ENCODE data around the gene SIX3.

DNA sequence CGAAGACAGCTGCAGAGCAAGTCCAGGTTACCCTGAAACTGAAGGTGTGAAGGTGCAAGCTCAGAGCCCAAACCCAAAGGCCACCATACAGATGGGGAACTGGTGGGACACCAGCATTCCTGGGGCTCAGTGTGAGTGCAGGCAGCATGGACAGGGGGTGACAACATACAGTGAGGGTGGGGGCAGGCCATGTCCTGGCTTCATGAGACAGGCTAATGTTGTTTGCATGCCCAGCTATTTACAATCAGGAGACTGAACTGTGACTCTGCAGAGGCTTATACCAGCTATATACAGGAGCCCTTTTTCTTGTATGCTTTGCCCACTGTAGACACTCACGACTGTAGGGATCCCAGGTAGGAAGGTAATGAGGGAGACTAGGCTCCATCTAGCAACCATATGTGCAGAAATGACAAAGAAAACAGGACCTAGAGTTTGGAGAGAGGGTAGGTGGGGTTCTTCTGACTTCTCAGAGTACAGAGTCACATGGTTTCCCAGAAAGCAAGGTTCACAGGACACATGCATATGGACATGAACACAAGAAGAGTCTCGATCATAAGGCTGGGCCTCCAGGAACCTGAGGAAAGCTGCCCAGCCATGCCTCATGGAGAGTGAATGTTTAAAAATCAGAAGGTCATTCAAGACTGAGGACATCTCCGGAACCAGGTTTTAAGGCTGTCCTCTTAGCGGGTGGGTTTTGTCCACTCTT lies 26.4 kb downstream of the SIX3 start:
- TF ChIP-seq, protein P1, sequence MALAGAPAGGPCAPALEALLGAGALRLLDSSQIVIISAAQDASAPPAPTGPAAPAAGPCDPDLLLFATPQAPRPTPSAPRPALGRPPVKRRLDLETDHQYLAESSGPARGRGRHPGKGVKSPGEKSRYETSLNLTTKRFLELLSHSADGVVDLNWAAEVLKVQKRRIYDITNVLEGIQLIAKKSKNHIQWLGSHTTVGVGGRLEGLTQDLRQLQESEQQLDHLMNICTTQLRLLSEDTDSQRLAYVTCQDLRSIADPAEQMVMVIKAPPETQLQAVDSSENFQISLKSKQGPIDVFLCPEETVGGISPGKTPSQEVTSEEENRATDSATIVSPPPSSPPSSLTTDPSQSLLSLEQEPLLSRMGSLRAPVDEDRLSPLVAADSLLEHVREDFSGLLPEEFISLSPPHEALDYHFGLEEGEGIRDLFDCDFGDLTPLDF (CRISPR knock-in tag; IDR thresholded peaks at IDR 0.05): no peak
- TF ChIP-seq ZNF121 (CRISPR knock-in tag; IDR thresholded peaks at IDR 0.05): no peak
- TF ChIP-seq ZNF423 (CRISPR knock-in tag; IDR thresholded peaks at IDR 0.05): no peak
- TF ChIP-seq, protein P2, sequence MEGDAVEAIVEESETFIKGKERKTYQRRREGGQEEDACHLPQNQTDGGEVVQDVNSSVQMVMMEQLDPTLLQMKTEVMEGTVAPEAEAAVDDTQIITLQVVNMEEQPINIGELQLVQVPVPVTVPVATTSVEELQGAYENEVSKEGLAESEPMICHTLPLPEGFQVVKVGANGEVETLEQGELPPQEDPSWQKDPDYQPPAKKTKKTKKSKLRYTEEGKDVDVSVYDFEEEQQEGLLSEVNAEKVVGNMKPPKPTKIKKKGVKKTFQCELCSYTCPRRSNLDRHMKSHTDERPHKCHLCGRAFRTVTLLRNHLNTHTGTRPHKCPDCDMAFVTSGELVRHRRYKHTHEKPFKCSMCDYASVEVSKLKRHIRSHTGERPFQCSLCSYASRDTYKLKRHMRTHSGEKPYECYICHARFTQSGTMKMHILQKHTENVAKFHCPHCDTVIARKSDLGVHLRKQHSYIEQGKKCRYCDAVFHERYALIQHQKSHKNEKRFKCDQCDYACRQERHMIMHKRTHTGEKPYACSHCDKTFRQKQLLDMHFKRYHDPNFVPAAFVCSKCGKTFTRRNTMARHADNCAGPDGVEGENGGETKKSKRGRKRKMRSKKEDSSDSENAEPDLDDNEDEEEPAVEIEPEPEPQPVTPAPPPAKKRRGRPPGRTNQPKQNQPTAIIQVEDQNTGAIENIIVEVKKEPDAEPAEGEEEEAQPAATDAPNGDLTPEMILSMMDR (IDR thresholded peaks at IDR 0.05): no peak
- no peak for TF ChIP-seq ESRRA (CRISPR knock-in tag; IDR thresholded peaks at IDR 0.05; ENCODE audit: borderline replicate concordance)
- no peak for TF ChIP-seq SP1 (CRISPR knock-in tag; conservative IDR thresholded peaks at IDR 0.05)
- no peak for TF ChIP-seq ETV6 (CRISPR knock-in tag; IDR thresholded peaks at IDR 0.05)
- TF ChIP-seq NFYB (CRISPR knock-in tag; conservative IDR thresholded peaks at IDR 0.05; ENCODE audit: low read depth): no peak
- TF ChIP-seq ELF4 (CRISPR knock-in tag; IDR thresholded peaks at IDR 0.05; ENCODE audit: low read depth): no peak
- TF ChIP-seq, protein P3, sequence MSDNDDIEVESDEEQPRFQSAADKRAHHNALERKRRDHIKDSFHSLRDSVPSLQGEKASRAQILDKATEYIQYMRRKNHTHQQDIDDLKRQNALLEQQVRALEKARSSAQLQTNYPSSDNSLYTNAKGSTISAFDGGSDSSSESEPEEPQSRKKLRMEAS (CRISPR knock-in tag; IDR thresholded peaks at IDR 0.05): no peak
- no peak for TF ChIP-seq RORB (CRISPR knock-in tag; IDR thresholded peaks at IDR 0.05)
